ENCODE measurements around the gene ABCC8.

GRCh38 chr11:17414317-17414737 is 62.3 kb downstream of the ABCC8 start:
- no peak for TF ChIP-seq CTCF (IDR thresholded peaks at IDR 0.05)
- no peak for TF ChIP-seq POLR2A (IDR thresholded peaks at IDR 0.05)

Measured in ovary (tissue), 3 donors.